SK-N-MC (cell line): ENCODE results near the gene PSMD11.

ENCODE experiments used
- DNase-seq: peaks from one replicate; pipeline ENCODE4 v3.0.0-alpha.2; 2011; ENCODE audit warnings: low read depth, low spot score
- H3K27ac ChIP-seq: fragments of 200-600 bp; sonication (generic); 2 replicates; pipeline ENCODE4 v1.5.1; 2016; ENCODE audit warnings: mixed run types
- H3K36me3 ChIP-seq: fragments of 200-600 bp; sonication (generic); 2 replicates; pipeline ENCODE4 v1.6.1; 2017; ENCODE audit warnings: antibody characterized with exemption, low read length, mixed read lengths; ENCODE audit not compliant: insufficient read depth
- H3K4me3 ChIP-seq: fragments of 200-600 bp; sonication (generic); 2 replicates; pipeline ENCODE4 v1.5.1; 2016
- H3K9ac ChIP-seq: fragments of 200-600 bp; sonication (generic); 2 replicates; pipeline ENCODE4 v1.8.0; 2017; ENCODE audit warnings: mixed run types, mixed read lengths; ENCODE audit not compliant: insufficient read length
- H3K9me3 ChIP-seq: fragments of 200-600 bp; sonication (generic); 2 replicates; pipeline ENCODE4 v1.6.1; 2017; ENCODE audit warnings: low read depth, mild to moderate bottlenecking, antibody characterized with exemption, low read length, moderate library complexity, mixed read lengths
- EZH2 ChIP-seq: fragments of 200-600 bp; sonication (generic); IDR thresholded peaks from one replicate; pipeline ENCODE4 v1.6.1; 2017; ENCODE audit warnings: antibody characterized with exemption
- FOXP2 ChIP-seq: optimal IDR thresholded peaks from 2 replicates; pipeline ENCODE3; 2011; ENCODE audit warnings: mild to moderate bottlenecking, moderate library complexity; ENCODE audit not compliant: insufficient read depth; ENCODE audit errors: extremely low read length, control extremely low read depth
- POLR2AphosphoS5 ChIP-seq: IDR thresholded peaks from 2 replicates; pipeline ENCODE4 v1.6.1; 2012; ENCODE audit warnings: mild to moderate bottlenecking, low read depth, low read length, borderline replicate concordance

Gene PSMD11

DNA sequence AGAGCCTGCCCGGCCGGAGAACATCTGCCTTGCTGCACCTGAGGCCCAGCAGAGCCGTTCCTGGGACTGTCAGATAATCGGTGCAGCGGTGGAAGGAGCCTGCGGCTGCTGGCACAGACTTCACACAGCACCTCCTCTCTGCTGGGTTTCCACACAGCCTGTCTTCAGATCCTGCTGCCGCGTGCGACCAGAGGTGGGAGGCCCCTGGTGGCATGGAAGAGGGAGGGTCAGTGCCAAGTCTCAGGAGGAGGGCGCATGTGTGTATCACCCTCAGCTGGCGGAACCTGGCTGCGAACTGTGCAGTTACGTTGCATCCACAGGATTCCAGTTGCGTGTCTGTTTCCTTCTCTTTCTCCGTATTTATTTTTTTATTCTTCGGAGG lies 45.8 kb downstream of the PSMD11 start:
- Histone ChIP-seq H3K27ac (no peak overlapping the region), H3K9me3 (no peaks in the 10 kb centered on the region), H3K9ac (peak overlapping the region; percentile 4), H3K4me3 (peak overlapping the region; percentile 90), H3K36me3 (peaks cover 28% of the 10 kb centered on the region)
- no peak for DNase-seq
- TF ChIP-seq POLR2AphosphoS5, result no peak
- no peak for TF ChIP-seq EZH2
- no peak for TF ChIP-seq FOXP2

- Histone ChIP-seq H3K9me3 (no peaks in the 10 kb centered on the region), H3K36me3 (peaks cover 28% of the 10 kb centered on the region), H3K4me3 (no peak overlapping the region), H3K27ac (peak overlapping the region; percentile 76), H3K9ac (no peak overlapping the region)
- DNase-seq, result no peak
- no peak for TF ChIP-seq FOXP2
- TF ChIP-seq POLR2AphosphoS5, result no peak
- no peak for TF ChIP-seq EZH2
Observed at GRCh38 chr17:32491371-32492263, 47.3 kb downstream of the PSMD11 start.

GRCh38 chr17:32492264-32492589 lies 47.9 kb downstream of the PSMD11 start:
- Histone ChIP-seq H3K36me3 (peaks cover 28% of the 10 kb centered on the region), H3K9ac (no peak overlapping the region), H3K27ac (peak overlapping the region; percentile 76), H3K9me3 (no peaks in the 10 kb centered on the region), H3K4me3 (peak overlapping the region; percentile 35; the same call in 1 of the 2 replicates)
- no peak for DNase-seq
- TF ChIP-seq EZH2 (no peak), POLR2AphosphoS5 (no peak), FOXP2 (no peak)

- peak overlapping the region; percentile 76 for H3K27ac ChIP-seq
- H3K9me3 ChIP-seq, result no peaks in the 10 kb centered on the region
- no peak for TF ChIP-seq FOXP2
- TF ChIP-seq POLR2AphosphoS5, result no peak
- no peak for TF ChIP-seq EZH2
- DNase-seq, result no peak
- peak overlapping the region; percentile 35; the same call in 1 of the 2 replicates for H3K4me3 ChIP-seq
- H3K36me3 ChIP-seq, result peaks cover 28% of the 10 kb centered on the region
- H3K9ac ChIP-seq, result peak overlapping the region; percentile 22
Observed at GRCh38 chr17:32492648-32493289, 48.5 kb downstream of the PSMD11 start.

GRCh38 chr17:32493571-32493970 lies 49.3 kb downstream of the PSMD11 start:
- Histone ChIP-seq H3K27ac (no peak overlapping the region), H3K36me3 (peaks cover 20% of the 10 kb centered on the region), H3K9me3 (no peaks in the 10 kb centered on the region), H3K9ac (no peak overlapping the region), H3K4me3 (no peak overlapping the region)
- TF ChIP-seq FOXP2, result no peak
- TF ChIP-seq EZH2, result no peak
- no peak for TF ChIP-seq POLR2AphosphoS5
- DNase-seq, result no peak

- H3K27ac ChIP-seq, result no peak overlapping the region
- peaks cover 15% of the 10 kb centered on the region; the same call in 1 of the 2 replicates for H3K36me3 ChIP-seq
- no peak overlapping the region for H3K9ac ChIP-seq
- no peaks in the 10 kb centered on the region for H3K9me3 ChIP-seq
- no peak for DNase-seq
- no peak overlapping the region for H3K4me3 ChIP-seq
- TF ChIP-seq POLR2AphosphoS5, result no peak
Observed at GRCh38 chr17:32493976-32494513, 49.7 kb downstream of the PSMD11 start.

DNA sequence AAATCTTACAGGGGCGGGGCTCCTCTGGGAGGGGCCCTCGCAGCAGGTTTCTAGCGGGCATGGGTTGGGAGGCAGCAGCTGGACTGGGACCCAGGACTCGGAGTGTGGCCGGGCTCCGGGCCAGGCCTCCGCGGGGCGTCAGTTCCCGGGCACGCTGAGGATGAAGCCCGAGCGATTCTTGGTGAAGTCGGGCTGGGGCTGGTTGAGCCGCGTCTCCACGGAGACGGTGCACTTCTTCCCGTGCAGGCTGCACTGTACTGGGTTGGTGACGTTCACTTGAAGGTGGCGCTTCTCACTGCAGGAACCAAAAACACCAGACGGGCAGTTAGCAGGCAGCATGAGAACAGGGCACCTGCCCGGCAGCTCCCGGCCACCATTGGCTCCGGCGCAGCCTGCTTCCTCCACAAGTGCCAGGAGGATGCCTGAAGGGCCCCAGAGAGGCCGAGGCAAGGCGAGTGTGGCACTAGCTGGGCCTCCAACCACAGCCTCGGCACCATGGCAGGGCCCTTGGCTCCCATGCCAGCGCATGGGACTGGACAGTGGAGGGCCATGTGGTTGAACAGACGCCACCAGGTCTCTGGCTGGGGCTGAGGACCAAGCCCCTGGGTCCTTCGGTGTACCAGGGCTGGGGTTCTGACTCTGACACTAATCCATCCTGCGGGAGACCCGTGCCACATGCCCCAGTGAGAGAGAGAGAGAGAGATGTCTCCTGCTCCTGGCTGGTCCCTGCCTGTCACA lies 50.5 kb downstream of the PSMD11 start:
- TF ChIP-seq POLR2AphosphoS5 (no peak), FOXP2 (no peak), EZH2 (no peak)
- no peak overlapping the region for H3K4me3 ChIP-seq
- no peak for DNase-seq
- peaks cover 8% of the 10 kb centered on the region; the same call in 1 of the 2 replicates for H3K36me3 ChIP-seq
- H3K27ac ChIP-seq, result no peak overlapping the region
- H3K9ac ChIP-seq, result no peak overlapping the region
- no peaks in the 10 kb centered on the region for H3K9me3 ChIP-seq
